ENCODE data around the gene COL4A2.
A peak's percentile ranks its signal among the peaks of the same experiment; 100 is the strongest.

COL4A2 gene

DNA sequence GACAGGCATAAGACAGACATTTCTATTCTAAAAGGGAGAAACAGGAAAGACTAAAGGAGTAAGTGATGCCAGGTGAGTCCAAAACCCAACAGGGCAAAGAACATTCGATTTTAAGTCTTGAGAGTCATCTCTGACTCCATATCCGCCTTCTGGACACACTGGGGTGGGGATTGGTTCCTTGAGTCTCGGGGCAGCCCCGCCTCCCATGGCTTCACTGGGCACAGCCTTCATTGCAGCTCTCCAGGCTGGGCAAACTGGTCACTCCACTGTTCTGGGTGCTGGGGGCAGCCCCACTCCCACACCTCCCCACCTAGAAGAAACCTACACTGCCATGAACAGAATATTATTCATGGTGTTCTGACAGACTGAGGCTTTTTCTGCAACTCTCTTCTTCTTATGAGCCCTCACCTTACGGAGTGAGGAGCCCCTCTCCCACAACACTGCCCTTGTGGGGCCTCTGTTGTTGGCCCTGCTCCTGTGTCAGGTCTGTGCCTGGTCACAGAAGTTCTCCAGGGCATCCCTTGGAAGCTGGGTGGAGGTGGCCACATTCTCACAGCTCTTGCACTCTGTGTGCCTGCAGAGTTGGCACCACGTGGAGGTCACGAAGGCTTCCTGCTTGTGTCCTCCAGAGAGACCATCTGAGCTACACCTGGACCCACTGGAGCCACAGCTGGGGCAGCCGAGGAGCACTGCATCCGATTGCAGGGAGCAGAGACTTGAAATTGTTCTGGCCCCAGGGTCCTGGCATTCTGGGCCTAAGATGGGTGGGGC lies 95.4 kb downstream of the COL4A2 start:
- DNase-seq (ENCODE audit: low read depth in 2 of 2), result no peak

DNA sequence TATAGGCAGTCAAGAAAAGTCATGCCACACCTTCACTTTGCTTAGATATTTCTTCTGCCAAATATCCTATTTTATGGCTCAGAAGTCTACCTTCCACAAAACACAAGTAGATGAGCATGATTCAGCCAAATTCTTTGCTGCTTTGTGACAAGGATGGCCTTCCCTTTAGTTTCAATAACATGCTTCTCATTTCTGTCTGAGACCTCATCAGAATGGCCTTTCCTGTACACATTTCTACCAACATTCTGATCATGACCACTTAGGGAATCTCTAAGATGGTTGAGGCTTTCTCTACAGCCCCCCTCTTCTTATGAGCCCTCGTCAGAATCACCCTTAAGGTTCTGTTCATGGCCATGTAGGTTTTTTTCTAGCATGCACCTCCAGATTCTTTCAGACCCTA lies 96.2 kb downstream of the COL4A2 start:
- DNase-seq (ENCODE audit: low read depth in 2 of 2), result no peak

DNA sequence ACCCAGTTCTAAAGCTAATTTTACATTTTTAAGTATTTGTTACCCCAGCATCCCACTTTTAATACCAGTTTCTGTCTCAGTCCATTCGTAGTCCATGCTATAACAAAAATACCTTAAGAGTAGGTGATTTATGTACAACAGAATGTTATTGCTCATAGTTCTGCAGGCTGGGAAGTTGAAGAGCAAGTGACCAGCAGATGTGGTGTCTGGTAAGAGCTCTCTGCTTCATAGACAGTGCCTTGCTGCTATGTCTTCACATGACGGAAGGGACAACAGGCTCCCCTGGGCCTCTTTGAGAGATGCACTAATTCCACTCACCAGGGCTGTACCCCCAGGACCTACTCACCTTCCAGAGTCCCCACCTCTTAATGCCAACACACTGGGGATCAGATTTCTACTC lies 96.6 kb downstream of the COL4A2 start:
- no peak for DNase-seq (ENCODE audit: low read depth in 2 of 2)

DNA sequence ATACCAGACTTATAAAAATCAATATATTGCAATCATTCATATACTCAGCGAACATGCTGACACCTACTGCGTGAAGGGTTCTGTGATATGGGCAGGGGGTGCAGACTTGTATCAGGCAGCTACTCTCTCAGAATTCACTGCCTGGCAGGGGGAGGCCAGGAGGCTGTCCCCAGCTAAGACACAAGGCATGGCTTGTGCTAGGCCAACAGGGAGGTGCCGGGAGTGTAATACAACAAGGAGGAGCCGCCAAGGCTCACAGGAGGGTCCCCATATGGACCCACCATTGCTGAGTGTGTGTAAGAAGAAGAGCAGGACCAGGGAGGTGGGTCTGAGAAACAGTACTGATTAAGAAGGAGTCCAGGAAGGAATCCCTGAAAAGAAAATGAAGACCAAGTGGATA lies 97.2 kb downstream of the COL4A2 start:
- DNase-seq (ENCODE audit: low read depth in 2 of 2), result no peak

DNA sequence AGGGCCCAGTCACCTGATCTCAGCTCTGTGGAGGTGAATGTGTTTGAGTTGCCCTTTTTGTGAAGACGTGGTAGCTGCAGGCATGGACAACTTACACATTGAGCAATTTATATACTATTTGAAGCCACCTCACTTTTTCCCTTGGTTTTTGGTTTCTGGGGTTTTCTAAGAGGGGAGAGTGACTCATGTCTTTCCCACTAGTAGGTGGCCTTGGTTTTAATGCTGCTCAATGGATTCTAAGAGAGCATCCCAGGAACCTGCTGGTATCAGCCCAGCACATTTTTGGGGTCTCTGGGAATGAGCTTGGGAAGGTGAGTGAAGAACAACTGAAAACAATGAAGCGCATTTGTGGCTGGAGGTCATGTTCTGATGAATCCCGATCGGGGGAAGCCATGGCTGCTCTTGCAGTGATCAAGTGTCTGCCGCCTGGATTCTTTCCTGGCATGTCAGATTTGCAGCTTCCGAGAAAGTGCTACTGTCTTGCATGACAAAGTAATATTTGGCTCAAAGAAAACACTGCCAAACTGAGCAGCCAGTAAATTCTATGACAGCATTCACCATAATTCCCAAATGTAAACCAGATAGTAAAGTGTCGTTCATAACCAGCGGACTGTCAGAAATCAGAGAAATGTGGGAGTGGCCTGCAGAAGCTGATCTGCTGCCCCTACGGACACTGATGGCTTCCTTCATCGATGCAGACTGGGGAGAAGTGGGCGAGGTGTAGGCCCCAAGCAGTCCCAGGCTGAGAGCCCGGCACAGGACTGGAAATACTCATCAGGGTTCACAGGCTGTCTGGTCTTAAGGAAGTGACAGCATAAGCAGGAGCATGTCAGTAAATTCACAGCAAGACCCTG lies 98.7 kb downstream of the COL4A2 start:
- no peak for DNase-seq (ENCODE audit: low read depth in 2 of 2)

DNA sequence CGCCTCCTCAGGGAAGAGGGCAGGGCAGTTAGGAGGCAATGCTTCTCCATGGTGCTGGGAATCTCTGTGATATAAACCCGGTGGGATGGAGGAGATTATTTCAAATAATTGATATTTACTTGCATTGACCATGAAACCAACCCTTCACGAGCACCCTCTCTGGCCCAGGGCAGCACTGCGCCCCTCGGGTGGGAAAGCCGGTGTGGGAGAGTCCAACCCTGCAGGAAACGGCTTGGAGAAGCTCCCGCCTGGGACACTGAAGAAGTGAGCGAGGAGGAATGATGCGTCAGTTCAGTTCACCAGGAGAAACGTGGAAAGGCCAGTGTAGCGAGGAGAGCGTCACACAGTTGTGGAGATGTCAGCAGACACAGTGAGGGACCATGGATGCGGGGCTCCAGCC lies 99.9 kb downstream of the COL4A2 start:
- no peak for DNase-seq (ENCODE audit: low read depth in 2 of 2)

DNA sequence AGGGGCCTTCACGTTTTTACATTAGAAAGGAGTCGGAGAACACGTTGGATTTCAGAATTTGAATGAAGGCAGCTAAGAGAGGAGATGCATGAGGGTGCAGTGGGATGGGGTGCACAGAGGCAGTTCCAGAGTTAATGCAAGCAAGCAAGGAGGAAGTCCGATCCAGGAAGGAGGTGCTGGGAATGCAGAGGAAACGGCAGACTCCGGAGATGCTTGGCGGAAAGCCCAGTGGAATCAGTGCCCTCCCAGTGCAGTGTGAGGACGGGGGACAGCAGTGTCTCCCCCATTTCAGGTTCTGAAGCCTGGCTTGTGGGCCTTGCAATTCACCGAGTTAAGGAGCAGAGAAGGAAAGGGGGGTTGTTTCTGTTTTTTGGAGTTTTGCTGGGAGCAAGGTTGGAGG lies 100.4 kb downstream of the COL4A2 start:
- DNase-seq (ENCODE audit: low read depth in 2 of 2), result no peak

DNA sequence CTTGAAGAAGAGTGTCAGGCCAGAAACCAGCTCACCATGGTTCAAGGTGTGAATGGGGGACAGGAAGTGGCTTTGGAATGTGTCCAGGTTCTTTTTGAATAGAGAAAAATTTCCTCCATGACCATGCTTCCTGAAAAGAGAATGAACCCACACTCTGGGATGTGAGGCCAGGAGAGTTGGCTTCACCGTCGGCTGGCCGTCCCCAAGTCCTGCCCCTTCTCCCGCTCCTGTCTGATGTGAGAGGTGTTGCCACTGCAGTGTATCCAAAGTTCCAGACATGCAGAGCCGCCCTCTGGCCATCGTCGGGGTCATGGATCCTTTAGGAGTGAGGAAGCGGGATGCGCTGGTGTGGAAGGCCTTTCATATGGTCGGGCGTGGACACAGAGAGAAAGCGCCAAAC lies 101.2 kb downstream of the COL4A2 start:
- DNase-seq (ENCODE audit: low read depth in 2 of 2), result no peak

DNA sequence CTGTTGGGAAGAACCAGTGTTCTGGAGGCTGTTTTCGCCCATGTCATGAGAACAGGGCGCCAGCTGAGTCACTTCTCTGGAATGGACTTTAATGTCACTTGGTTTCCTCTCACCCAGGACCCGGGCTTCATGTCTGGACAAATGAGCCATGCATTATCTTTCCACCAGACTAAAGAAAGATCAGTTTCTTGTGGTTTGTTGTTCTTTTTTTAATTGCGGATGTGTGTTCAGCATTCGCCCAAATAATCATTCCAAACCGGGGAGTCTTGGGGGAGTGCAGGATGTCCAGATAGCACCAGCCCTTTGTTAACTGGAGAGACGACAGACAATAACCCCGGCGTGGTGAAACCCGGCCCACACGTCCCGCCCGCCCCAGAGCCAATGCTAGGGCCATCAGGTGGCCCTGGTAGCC lies 102.5 kb downstream of the COL4A2 start:
- DNase-seq (ENCODE audit: low read depth in 2 of 2), result no peak

DNA sequence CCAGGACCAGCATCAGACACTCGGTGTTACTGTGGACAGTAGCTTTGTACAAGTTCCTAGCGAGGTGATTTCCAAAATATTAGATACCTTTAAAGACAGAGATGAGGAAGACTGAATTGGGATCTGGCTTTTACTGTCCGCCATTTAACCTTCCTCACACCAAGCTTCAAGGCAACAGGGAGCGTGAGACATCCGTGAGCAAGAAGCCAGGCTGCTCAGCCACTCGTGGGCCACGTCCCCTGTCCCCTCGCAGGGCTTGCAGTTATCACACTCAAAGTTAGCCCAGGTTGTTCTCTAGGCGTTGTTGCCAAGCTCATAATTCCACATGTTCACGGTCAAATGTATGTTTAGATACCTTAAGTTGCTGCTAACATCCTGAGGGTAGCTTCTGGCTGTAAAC lies 102.9 kb downstream of the COL4A2 start:
- no peak for DNase-seq (ENCODE audit: low read depth in 2 of 2)

DNA sequence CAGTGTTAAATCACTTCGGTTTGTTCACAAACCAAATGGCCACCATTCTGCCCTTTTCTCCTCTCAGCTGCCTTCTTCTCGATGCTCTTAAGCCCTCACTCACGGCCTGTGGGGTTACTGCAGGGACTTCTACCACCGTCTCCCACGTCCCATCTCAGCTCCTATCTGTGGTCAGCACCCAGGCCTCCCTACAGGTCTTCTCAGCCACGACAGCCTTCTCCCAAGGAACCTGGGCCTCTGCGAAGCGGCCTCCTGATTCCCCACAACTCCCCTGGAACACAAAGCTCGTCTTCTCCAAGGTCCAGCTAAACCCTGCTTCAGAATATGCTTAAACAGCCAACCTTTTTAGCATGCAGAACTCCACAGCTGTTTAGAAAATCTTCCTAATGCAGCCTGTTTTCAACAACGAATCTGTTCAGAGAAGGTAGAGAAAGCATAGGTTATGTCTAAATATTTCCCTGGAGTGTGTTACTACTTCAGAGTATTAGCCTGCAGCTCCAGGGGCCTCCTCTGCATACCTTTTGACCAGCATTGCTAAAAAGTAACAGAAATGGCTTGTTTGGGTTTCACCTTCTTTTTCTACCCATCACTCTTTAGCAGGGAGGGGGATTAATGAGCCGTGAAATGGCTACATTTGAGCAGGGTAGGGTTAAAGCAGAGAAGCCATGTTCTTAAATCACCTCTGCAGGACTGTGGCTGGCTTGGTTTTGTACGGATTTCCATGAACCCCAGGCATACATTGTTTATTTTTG lies 104.0 kb downstream of the COL4A2 start:
- DNase-seq (ENCODE audit: low read depth in 2 of 2), result no peak

DNA sequence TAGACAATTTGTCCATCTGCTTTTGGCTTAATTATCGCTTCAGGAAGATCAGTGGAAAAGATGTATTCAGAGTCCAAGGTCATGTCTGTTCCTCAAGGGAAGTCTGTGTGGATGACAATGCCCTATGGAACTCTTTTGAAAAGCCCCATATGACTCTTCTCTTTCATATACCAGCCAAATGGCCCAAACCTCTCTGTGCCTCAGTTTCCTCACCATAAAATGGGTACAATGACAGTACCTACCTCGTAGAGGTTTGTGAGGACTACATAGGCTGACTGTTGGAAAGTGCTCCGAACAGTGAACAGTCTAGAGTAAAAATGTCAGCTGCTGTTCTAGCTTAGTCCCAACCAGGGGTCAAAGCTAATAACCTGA lies 104.6 kb downstream of the COL4A2 start:
- DNase-seq (ENCODE audit: low read depth in 2 of 2), result no peak

DNA sequence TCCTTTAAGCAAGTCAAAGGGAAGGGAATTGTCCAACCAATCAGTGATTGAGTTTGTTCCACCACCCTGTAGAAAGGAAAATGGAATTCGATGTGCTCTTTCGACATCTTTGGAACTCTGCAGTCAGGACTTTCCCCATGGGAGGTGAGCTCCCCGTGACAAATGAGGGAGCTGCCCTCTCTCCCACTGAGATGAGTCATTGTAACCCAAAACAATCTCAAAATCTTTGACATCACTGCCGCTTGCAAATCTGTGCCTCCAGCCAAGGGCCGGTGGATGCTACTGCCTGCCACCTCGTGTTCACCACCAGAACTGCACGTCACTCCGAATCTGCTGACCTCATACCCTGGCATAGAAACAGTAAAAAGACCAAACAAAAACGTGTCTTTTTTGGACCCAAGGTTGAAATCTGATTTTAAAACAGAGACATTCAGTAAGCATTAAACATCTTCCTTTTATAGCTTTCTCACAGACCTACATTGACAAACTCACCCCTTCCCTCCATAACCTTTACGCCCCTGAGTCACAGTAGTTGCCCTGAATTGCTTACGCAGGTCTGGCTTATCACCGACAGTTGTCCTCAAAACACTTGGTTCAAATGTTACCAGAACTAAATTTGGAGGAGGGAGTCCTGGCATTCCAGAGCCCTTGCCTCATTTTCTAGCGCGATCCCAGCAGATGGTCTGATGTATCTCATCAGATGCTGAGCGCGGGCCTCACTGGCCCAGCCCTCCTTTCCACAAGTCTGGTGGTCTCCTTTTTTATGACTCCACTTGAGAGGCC lies 105.2 kb downstream of the COL4A2 start:
- DNase-seq (ENCODE audit: low read depth in 2 of 2), result peak; percentile 15 to 28

DNA sequence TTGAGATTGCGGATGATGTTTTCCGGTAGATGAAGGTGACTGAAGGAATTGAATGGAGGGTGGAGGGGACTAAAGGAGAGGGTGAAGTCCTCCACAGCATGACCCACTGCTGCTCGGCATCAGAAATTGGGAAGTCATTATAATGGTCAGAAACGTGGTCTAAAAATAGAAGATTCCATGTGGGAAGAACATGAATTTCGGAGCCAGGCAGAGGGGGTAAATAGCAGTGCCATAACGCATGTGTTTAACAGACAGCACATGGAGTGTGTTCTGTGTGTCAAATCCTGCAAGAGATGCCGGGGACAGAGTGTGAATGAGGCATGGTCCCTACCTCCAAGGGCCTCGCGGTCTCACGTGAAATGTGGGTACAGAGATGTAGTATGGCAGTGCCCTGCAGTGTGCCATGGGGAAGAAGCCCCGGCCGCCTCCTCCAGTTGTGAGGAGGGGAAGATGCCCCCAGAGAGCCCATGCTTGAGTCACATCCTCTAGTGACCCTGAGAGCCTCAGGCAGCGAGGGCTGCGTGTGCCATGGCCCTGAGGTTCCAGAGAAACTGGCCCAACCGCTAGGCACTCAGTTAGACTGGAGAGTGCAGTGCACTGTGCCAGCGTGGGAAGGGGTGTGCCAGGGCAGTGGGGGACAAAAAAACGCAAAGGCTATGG lies 106.1 kb downstream of the COL4A2 start:
- DNase-seq (ENCODE audit: low read depth in 2 of 2), result no peak

DNA sequence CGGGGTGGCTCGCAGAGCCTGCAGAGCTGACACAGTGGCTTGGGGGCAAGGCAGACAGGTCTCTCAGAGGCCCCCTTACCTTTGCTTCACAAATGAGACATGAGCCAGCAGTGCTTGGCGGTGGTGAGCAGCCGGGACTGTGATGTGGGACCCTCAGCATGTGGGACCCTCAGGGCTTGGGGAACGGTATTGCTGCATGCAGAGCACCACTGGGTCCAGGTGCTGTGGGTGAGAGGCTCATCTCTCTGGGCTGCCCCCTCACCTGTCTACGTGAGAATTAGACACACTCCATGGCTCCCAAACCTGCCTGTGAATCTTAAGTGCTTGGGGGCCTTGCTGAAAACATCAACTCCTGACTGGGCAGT lies 106.6 kb downstream of the COL4A2 start:
- no peak for DNase-seq (ENCODE audit: low read depth in 2 of 2)

DNA sequence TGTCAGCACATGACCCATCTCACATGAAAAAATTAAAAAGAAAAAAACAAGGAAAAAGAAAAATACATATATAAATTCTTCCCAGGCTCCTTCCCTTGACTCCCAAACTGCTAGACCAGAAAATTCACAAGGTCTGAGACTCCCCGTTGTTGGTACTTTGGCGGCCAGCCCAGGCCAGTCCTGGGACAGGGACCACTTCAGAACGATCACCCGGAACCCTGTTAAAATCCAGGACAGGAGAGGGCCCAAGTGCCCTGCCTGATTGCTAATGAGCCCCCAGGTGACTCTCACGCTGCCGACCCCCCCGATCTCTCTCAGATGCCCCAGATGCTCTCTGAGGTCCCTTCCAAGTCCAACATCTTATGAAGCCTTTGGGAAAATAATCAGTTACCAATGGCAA lies 107.2 kb downstream of the COL4A2 start:
- DNase-seq (ENCODE audit: low read depth in 2 of 2), result no peak

DNA sequence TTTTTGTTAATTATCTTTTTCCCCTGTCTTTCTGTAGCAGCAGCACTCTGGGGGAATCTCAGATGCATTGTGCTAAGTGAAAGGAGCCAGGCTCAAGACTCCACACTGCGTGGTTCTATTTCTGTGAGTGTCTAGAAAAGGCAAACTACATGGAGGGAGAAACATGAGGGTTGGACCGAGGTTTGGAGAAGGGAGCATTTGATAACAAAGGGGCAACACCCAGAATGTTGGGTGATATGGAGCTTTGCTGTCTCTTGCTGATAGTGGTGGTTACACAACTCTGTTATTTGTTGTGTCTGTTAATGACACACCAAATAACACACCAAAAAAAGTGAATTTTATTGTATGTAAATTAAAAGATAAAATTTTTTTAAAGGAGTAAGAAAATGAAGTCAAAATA lies 107.8 kb downstream of the COL4A2 start:
- no peak for DNase-seq (ENCODE audit: low read depth in 2 of 2)

DNA sequence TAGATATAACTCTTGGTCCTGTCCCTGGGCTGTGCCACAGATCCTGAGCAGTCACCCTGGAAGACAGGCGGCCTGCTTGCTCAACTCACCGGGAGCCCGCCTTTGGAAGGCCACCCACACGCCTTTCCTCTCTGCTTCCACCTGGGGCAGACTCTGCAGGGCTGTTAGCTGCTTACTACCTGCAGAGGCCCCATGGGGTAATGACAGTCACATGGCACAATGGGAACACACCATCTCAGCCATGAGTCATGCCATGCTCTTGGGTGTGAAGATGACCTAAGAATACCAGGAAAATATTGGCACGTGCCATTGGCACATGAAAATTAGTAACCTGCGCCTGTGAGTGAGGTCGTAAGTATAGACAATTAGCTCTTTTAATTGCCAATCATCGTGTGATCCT lies 108.6 kb downstream of the COL4A2 start:
- DNase-seq (ENCODE audit: low read depth in 2 of 2), result no peak

DNA sequence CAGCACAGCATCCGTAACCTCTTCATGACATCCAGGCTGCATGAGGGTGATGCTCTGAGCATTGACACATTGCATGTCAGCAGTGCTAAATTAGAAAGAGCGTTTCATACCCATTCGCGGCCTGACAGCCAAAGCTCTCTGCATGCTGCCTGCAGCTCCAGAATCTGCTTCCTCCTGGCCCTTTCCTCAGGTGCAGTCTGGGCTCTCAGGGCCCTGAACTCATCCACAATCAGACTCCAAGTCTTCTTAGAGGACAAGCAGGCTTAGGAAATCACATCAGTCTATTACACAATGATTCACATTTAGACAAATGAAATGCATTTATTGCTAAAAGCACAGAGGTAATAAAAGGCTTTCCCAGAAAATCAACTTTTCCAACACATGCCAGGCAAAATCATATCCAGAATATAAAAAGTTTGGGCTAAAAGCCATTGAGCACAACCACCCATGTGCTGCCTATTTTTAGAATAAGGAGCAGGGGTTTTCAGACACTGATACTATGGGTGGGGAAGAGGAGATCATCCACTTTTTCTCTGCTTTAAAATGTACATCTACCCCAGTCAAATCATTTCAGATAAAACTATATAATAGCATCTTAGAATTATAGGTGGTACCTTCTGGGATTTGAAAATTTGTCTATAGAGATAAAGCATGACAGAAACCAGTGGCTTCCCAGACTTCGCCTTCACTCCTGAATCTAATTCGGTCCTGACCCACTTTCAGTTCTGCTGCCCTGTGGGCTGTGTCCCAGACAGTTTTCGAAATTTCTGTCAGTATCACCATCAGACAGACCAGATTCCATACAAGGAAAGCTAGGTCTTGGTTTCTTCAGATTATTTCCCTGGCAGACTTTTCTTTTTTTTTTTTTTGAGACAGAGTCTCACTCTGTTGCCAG lies 109.3 kb downstream of the COL4A2 start:
- DNase-seq (ENCODE audit: low read depth in 2 of 2), result no peak

DNA sequence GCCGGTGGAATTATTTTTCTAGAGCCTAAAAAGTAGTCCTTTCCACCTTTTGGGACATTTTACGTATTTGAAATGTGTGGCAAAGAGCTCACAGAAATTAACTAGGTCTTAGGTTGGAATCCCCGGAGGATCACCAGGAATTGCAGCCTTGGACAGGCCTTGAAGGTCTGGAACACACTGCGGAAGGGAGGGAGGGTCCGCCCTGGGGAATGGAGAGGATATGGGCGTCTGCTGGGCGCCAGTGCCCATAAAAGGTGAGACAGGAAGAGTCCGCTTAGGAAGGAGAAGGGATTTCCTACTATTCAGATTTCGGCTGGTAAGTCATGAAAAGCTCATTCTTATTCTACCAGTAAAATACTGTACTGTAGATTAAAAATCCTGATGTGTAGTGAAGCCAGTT lies 111.9 kb downstream of the COL4A2 start:
- DNase-seq (ENCODE audit: low read depth in 2 of 2), result no peak
